G401 (cell line): ENCODE results near the gene ITIH1. TPM values are rescaled to one million over a fixed set of nuclear protein-coding genes. Genes with fewer than 3 reads are reported as not detected.

Experiments
- DNase-seq: peaks from one replicate; pipeline ENCODE4 v3.0.0-alpha.2; 2015; ENCODE audit warnings: low spot score
- in situ Hi-C: cut with HindIII; loops from 2 replicates; pipeline ENCODE4 v1.10.0; 2016; ENCODE audit warnings: low sequenced_read_pairs, mixed read lengths
- total RNA-seq: library from RNA; depleted of rRNA; stranded (reverse); fragments of >200 nt; shearing (Covaris generic); gene quantifications from 2 replicates; pipeline ENCODE4 v1.2.3, GENCODE V29; 2014

Gene ITIH1
- total RNA-seq, 1 experiment from 2014 or later = not detected

GRCh38 chr3:52805270-52806039 is 28.1 kb downstream of the ITIH1 start:
- in situ Hi-C loops = no loop called here
- DNase-seq = peak; percentile 21

GRCh38 chr3:52809149-52809548 is 31.8 kb downstream of the ITIH1 start:
- DNase-seq = no peak
- in situ Hi-C loops = no loop called here

GRCh38 chr3:52809662-52810377 is 32.4 kb downstream of the ITIH1 start:
- no peak for DNase-seq
- in situ Hi-C loops = no loop called here

GRCh38 chr3:52810923-52811322 is 33.5 kb downstream of the ITIH1 start:
- peak; percentile 55 for DNase-seq
- in situ Hi-C loops = no loop called here

- in situ Hi-C loops = no loop called here
- peak; percentile 64 for DNase-seq
These were observed 34.1 kb downstream of the ITIH1 start for GRCh38 chr3:52811452-52812011.

GRCh38 chr3:52813810-52814209 is 36.4 kb downstream of the ITIH1 start:
- in situ Hi-C loops = no loop called here
- DNase-seq = no peak

- no peak for DNase-seq
- in situ Hi-C loops = no loop called here
These were observed 38.8 kb downstream of the ITIH1 start for GRCh38 chr3:52816199-52816598.

- in situ Hi-C loops = no loop called here
- DNase-seq = no peak
These were observed 39.3 kb downstream of the ITIH1 start for GRCh38 chr3:52816654-52817053.

GRCh38 chr3:52817221-52817620 is 39.8 kb downstream of the ITIH1 start:
- in situ Hi-C loops = no loop called here
- no peak for DNase-seq

GRCh38 chr3:52817860-52818259 is 40.5 kb downstream of the ITIH1 start:
- in situ Hi-C loops = no loop called here
- no peak for DNase-seq

GRCh38 chr3:52819936-52820335 is 42.5 kb downstream of the ITIH1 start:
- in situ Hi-C loops = no loop called here
- DNase-seq = no peak

GRCh38 chr3:52820736-52821135 is 43.3 kb downstream of the ITIH1 start:
- DNase-seq = peak; percentile 7
- in situ Hi-C loops = no loop called here

GRCh38 chr3:52822363-52822762 is 45.0 kb downstream of the ITIH1 start:
- no peak for DNase-seq
- in situ Hi-C loops = no loop called here

- in situ Hi-C loops = no loop called here
- DNase-seq = no peak
These were observed 46.6 kb downstream of the ITIH1 start for GRCh38 chr3:52824037-52824436.

- no peak for DNase-seq
- in situ Hi-C loops = no loop called here
These were observed 50.0 kb downstream of the ITIH1 start for GRCh38 chr3:52827441-52827840.

- in situ Hi-C loops = no loop called here
- DNase-seq = no peak
These were observed 50.5 kb downstream of the ITIH1 start for GRCh38 chr3:52827866-52828376.

- in situ Hi-C loops = no loop called here
- DNase-seq = no peak
These were observed 52.1 kb downstream of the ITIH1 start for GRCh38 chr3:52829482-52829881.

GRCh38 chr3:52829906-52830463 is 52.6 kb downstream of the ITIH1 start:
- DNase-seq = no peak
- in situ Hi-C loops = no loop called here

- no peak for DNase-seq
- in situ Hi-C loops = no loop called here
These were observed 53.3 kb downstream of the ITIH1 start, which contains the start of gene ITIH4 for GRCh38 chr3:52830535-52831258. Gene ITIH4, minus strand, starts transcription at chr3:52830672. Its CDS starts 30 bp downstream, at chr3:52830642.
